Stomach (tissue), 4 donors: Measurements from ENCODE around the gene RSRC1.

ENCODE experiments used
- EP300 ChIP-seq: sonication (generic); formaldehyde crosslinking; IDR thresholded peaks from one replicate; pipeline ENCODE4 v1.6.1; 2017; ENCODE audit warnings: antibody characterized with exemption
- POLR2A ChIP-seq, 4 donors: fragments of 450-650 bp; IDR thresholded peaks; one replicate each; pipeline ENCODE4 v1.6.1; 2016; ENCODE audit warnings: antibody characterized with exemption in 4 of 4, control low read depth in 2 of 4, mild to moderate bottlenecking in 1 of 4, moderate library complexity in 1 of 4
- POLR2AphosphoS5 ChIP-seq, 3 donors: sonication (generic); formaldehyde crosslinking; IDR thresholded peaks; one replicate each; pipeline ENCODE4 v1.6.1; 2016; ENCODE audit warnings: antibody characterized with exemption in 3 of 3
- TF ChIP-seq, protein P1 (sequence below), 7 experiments: fragments of 450-650 bp in 4 of 7; fragments of 200-600 bp in 3 of 7; sonication (generic) in 3 of 7; IDR thresholded peaks; one replicate each; pipeline ENCODE4 v1.5.1; 2016 to 2019; ENCODE audit warnings: antibody characterized with exemption in 7 of 7, control low read depth in 2 of 7, mild to moderate bottlenecking in 1 of 7

DNA sequence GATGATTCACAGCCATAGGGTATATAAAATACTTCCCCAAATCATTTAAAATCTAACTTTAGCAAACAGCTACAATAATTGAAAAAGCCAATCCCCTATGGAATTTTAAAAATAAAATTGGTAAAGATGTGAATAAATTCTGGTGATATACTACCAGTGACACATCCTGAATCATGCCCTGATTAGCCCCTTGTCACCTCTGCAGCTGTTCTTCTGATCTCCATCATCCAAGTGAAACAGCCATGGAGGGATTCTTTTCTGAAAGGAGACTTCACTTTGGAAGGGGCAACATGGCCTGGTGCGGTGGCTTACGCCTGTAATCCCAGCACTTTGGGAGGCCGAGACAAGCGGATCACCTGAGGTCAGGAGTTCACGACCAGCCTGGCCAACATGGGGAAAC is 345.5 kb downstream of the RSRC1 start:
- TF ChIP-seq EP300 (no peak), POLR2AphosphoS5 (IDR thresholded peaks at IDR 0.05) (no peak), POLR2A (IDR thresholded peaks at IDR 0.05) (no peak)
- TF ChIP-seq, protein P1, sequence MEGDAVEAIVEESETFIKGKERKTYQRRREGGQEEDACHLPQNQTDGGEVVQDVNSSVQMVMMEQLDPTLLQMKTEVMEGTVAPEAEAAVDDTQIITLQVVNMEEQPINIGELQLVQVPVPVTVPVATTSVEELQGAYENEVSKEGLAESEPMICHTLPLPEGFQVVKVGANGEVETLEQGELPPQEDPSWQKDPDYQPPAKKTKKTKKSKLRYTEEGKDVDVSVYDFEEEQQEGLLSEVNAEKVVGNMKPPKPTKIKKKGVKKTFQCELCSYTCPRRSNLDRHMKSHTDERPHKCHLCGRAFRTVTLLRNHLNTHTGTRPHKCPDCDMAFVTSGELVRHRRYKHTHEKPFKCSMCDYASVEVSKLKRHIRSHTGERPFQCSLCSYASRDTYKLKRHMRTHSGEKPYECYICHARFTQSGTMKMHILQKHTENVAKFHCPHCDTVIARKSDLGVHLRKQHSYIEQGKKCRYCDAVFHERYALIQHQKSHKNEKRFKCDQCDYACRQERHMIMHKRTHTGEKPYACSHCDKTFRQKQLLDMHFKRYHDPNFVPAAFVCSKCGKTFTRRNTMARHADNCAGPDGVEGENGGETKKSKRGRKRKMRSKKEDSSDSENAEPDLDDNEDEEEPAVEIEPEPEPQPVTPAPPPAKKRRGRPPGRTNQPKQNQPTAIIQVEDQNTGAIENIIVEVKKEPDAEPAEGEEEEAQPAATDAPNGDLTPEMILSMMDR (IDR thresholded peaks at IDR 0.05), result no peak
